Calu3 (cell line): ENCODE data around the gene ASB17. TPM values are rescaled to one million over a fixed set of nuclear protein-coding genes. Genes with fewer than 3 reads are reported as not detected.
A peak's percentile ranks its signal among the peaks of the same experiment; 100 is the strongest.
"Not testable (repeated sequence)": the region's sequence is repeated elsewhere in the genome, so short reads cannot be mapped to it uniquely, and the experiment has no call there.

Experiments
- BruUV-seq: library from RNA; stranded (reverse); fragments of 400-500 nt; replicated peaks from 2 replicates; lab custom pipeline; 2021; lab: Mats Ljungman, UMichigan
- CTCF ChIA-PET: fragments of 300-600 bp; sonication (Branson Sonifier 250); formaldehyde crosslinking; loops from one replicate; lab custom pipeline; 2022; ENCODE audit warnings: antibody characterized with exemption; lab: Charles Lee
- DNase-seq: peaks from one replicate; pipeline ENCODE4 v3.0.0; 2022
- H3K27ac Mint-ChIP-seq: one replicate; pipeline ENCODE4 v1.8.0; 2022; ENCODE audit warnings: mixed read lengths; ENCODE audit not compliant: unreplicated experiment
- H3K27me3 Mint-ChIP-seq: one replicate; pipeline ENCODE4 v1.8.0; 2022; ENCODE audit warnings: mixed read lengths; ENCODE audit not compliant: unreplicated experiment
- H3K36me3 Mint-ChIP-seq: one replicate; pipeline ENCODE4 v1.8.0; 2022; ENCODE audit warnings: mild to moderate bottlenecking, moderate library complexity, mixed read lengths; ENCODE audit not compliant: insufficient read depth, unreplicated experiment
- H3K4me1 Mint-ChIP-seq: one replicate; pipeline ENCODE4 v1.8.0; 2022; ENCODE audit warnings: mild to moderate bottlenecking, low read depth, mixed read lengths; ENCODE audit not compliant: unreplicated experiment
- H3K4me3 Mint-ChIP-seq: one replicate; pipeline ENCODE4 v1.8.0; 2022; ENCODE audit warnings: mild to moderate bottlenecking, low read depth, moderate library complexity, mixed read lengths; ENCODE audit not compliant: unreplicated experiment
- H3K9me3 Mint-ChIP-seq: one replicate; pipeline ENCODE4 v1.8.0; 2022; ENCODE audit warnings: low read depth, mixed read lengths; ENCODE audit not compliant: unreplicated experiment
- intact Hi-C: fragments of 100-400 bp; cut with micrococcal nuclease; formaldehyde crosslinking; loops from one replicate; pipeline ENCODE4 v1.10.0; 2022; ENCODE audit not compliant: unreplicated experiment
- total RNA-seq: library from RNA; stranded (reverse); gene quantifications from 2 replicates; pipeline ENCODE4 v1.2.3, GENCODE V29; 2022
- TF ChIP-seq, protein P1 (sequence below): fragments of 200-600 bp; IDR thresholded peaks from one replicate; pipeline ENCODE4 v1.8.0; 2022; ENCODE audit warnings: antibody characterized with exemption; ENCODE audit not compliant: unreplicated experiment

ASB17 gene
- total RNA-seq, 1 experiment from 2014 or later = not detected

DNA sequence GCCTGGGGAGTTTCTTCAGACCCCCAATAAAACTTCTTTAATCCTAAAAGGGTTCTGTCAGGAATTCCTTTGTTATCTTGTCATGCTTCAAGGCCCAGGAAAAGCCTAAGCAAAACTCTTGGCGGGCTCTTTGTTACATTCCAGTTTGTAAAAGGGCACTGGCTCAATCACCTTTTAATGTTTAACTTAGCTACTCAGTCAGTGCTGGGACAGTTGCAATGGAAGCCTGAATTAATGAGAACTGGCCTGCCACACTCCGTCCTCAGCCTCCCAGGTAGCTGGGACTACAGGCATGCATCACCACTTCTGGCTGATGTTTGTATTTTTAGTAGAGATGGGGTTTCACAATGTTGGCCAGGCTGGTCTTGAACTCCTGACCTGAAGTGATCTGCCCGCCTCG lies 21.3 kb upstream of the ASB17 start:
- Mint-ChIP-seq H3K27me3 (no peaks in the 10 kb centered on the region), H3K36me3 (peaks cover 6% of the 10 kb centered on the region), H3K27ac (peak overlapping the region; percentile 95), H3K9me3 (no peaks in the 10 kb centered on the region), H3K4me3 (no peak overlapping the region), H3K4me1 (peaks cover 70% of the 10 kb centered on the region)
- intact Hi-C loops = no loop called here
- TF ChIP-seq, protein P1, sequence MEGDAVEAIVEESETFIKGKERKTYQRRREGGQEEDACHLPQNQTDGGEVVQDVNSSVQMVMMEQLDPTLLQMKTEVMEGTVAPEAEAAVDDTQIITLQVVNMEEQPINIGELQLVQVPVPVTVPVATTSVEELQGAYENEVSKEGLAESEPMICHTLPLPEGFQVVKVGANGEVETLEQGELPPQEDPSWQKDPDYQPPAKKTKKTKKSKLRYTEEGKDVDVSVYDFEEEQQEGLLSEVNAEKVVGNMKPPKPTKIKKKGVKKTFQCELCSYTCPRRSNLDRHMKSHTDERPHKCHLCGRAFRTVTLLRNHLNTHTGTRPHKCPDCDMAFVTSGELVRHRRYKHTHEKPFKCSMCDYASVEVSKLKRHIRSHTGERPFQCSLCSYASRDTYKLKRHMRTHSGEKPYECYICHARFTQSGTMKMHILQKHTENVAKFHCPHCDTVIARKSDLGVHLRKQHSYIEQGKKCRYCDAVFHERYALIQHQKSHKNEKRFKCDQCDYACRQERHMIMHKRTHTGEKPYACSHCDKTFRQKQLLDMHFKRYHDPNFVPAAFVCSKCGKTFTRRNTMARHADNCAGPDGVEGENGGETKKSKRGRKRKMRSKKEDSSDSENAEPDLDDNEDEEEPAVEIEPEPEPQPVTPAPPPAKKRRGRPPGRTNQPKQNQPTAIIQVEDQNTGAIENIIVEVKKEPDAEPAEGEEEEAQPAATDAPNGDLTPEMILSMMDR = no peak
- peak; percentile 21 for DNase-seq
- no TSS peak for BruUV-seq
- CTCF ChIA-PET = no interaction called here

DNA sequence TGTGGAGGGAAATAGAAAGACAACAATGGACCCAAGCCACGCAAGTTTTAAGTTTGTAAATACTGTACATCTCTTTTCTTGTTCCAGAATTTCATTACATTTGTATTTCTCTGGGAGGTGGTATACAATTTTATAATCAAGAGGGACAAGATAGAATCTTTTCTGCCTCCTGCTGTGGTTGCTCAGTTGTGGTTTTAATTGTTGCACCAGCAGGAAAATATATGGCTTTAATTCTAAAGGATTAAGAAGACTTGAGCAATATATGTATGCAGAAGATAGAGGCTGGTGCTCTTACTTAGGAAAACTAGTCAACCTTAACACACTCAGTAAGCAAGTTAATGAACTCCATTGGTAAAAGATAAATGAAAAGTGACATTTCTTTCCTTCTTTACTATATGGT lies 19.8 kb upstream of the ASB17 start:
- no TSS peak for BruUV-seq
- peaks cover under 1% of the 10 kb centered on the region for H3K9me3 Mint-ChIP-seq
- H3K27ac Mint-ChIP-seq = peak overlapping the region; percentile 46

DNA sequence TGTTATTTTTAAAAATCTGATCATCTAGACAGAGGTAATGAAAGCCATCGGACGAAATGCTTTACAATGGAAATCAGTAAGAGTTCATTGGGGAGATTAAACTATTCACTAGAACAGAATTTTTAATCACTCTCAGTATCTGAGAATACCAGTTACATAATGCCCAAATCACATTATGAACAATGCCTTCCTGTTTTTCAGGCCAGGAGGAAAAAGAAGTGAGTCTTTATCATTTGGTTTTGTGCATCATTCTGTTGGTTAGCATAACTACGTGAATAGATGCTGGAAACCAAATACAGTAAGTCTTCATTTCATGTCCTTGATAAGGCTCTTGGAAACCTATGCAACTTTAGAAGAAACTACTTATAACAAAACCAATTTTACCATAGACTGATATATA lies 18.0 kb upstream of the ASB17 start:
- DNase-seq = no peak
- CTCF ChIA-PET = no interaction called here
- Mint-ChIP-seq H3K36me3 (peaks cover 6% of the 10 kb centered on the region), H3K27ac (no peak overlapping the region), H3K4me1 (peaks cover 52% of the 10 kb centered on the region), H3K9me3 (peaks cover 7% of the 10 kb centered on the region), H3K4me3 (no peak overlapping the region), H3K27me3 (no peaks in the 10 kb centered on the region)
- no TSS peak for BruUV-seq
- TF ChIP-seq, protein P1 = no peak
- intact Hi-C loops = no loop called here

More for the DNA sequence above, 19.8 kb upstream of the ASB17 start:
- DNase-seq = no peak
- TF ChIP-seq, protein P1 = no peak
- Mint-ChIP-seq H3K27me3 (no peaks in the 10 kb centered on the region), H3K36me3 (peaks cover 6% of the 10 kb centered on the region), H3K4me3 (no peak overlapping the region), H3K4me1 (peaks cover 67% of the 10 kb centered on the region)
- CTCF ChIA-PET = no interaction called here
- intact Hi-C loops = no loop called here

DNA sequence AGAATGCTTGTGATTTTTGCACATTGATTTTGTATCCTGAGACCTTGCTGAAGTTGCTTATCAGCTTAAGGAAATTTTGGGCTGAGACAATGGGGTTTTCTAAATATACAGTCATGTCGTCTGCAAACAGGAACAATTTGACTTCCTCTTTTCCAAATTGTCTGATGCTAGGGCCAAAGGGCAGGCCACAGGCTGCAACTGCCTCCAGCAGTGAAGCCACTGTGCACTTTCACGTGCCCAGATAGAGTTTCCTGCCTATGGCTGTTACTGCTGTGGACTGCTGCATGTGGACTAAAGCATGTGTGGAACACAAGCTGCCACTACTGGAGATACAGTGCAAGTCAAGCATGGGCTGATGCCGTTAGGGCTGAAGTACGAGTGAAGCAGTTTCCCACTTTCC lies 10.8 kb upstream of the ASB17 start:
- DNase-seq, H3K4me3 Mint-ChIP-seq, CTCF ChIA-PET, H3K27me3 Mint-ChIP-seq, BruUV-seq, H3K4me1 Mint-ChIP-seq, H3K36me3 Mint-ChIP-seq, H3K27ac Mint-ChIP-seq, intact Hi-C loops, H3K9me3 Mint-ChIP-seq: not testable (repeated sequence)

DNA sequence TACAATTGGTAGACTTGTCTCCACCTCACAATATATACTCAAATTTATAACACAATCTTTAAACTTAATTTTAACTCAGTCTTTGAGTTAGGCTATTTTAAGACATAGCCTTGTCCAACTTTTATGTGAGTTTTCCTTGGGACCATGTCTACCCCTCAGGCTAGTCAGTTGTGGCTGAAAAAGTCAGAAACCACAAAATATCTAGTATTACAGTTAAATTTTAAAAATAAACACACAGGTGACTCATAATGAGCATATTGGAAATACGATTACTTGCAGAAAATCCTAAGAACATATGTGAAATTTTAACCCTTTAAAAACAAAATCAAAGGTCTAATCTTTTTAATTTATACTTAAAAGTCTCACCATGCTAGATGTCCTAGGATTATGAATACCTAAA lies 4.8 kb upstream of the ASB17 start:
- TF ChIP-seq, protein P1 = no peak
- no peaks in the 10 kb centered on the region for H3K36me3 Mint-ChIP-seq
- H3K4me1 Mint-ChIP-seq = no peaks in the 10 kb centered on the region
- H3K4me3 Mint-ChIP-seq = no peak overlapping the region
- no peak overlapping the region for H3K27ac Mint-ChIP-seq
- BruUV-seq = no TSS peak
- intact Hi-C loops = no loop called here
- H3K9me3 Mint-ChIP-seq = no peaks in the 10 kb centered on the region
- no peak for DNase-seq
- H3K27me3 Mint-ChIP-seq = no peaks in the 10 kb centered on the region
- CTCF ChIA-PET = no interaction called here
